NCI-H146 treated with DMSO at 0.1 percent for 48 hours (cell line): ENCODE measurements around the gene CAMK2A.

Source experiments
- DNase-seq: peaks from one replicate; lab custom pipeline; 2025; ENCODE audit not compliant: unreplicated experiment; lab: John Stamatoyannopoulos, UW

The CAMK2A gene

GRCh38 chr5:150173161-150173560 lies 116.4 kb downstream of the CAMK2A start:
- no peak for DNase-seq

- DNase-seq: no peak
These were observed 117.0 kb downstream of the CAMK2A start for GRCh38 chr5:150172556-150172955.

- DNase-seq: no peak
These were observed 117.4 kb downstream of the CAMK2A start for GRCh38 chr5:150172145-150172544.
